GM19023 (cell line): ENCODE data around the gene MCCC2.
"Not testable (repeated sequence)": the region's sequence is repeated elsewhere in the genome, so short reads cannot be mapped to it uniquely, and the experiment has no call there.

Experiments
- ATAC-seq: cut with Tn5 transposase; IDR thresholded peaks from one replicate; pipeline ENCODE4 v1.9.1; 2021; ENCODE audit warnings: mild to moderate bottlenecking, moderate library complexity; ENCODE audit not compliant: unreplicated experiment

The MCCC2 gene

GRCh38 chr5:71586941-71587765 is at the start of gene MCCC2:
TSS of gene MCCC2 (plus strand) at chr5:71587340. CDS start at chr5:71587426, 86 bp downstream.
- ATAC-seq = peak; percentile 98

DNA sequence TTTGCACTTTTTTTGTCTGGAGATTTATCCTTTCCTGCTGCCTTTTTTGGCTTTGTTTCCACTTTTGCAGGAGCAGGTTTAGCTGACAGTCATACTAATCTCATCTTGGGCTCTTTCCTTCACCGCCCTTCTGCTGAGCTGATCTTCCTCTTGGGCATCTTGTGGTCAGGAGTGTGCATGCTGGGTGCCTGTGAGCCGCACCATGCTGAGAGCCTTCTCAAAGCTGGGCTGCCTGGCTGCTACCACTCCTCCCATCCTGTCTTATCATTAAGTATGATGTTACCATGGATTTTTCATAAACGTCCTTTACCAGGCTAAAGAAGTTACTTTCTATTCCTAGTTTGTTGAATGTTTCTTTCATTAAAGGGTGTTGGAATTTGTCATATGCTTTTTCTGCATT is 49.5 kb upstream of the MCCC2 start:
- no peak for ATAC-seq

DNA sequence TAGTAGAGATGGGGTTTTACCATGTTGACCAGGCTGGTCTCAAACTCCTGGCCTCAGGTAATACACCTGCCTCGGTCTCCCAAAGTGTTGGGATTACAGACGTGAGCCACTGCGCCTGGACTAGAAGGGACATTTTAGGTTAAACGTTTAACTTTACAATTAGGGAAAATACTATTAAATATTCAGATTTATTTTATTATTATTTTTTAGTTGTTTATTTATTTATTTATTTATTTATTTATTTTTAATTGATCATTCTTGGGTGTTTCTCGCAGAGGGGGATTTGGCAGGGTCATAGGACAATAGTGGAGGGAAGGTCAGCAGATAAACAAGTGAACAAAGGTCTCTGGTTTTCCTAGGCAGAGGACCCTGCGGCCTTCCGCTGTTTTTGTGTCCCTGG is 36.3 kb upstream of the MCCC2 start:
- ATAC-seq = not testable (repeated sequence)

DNA sequence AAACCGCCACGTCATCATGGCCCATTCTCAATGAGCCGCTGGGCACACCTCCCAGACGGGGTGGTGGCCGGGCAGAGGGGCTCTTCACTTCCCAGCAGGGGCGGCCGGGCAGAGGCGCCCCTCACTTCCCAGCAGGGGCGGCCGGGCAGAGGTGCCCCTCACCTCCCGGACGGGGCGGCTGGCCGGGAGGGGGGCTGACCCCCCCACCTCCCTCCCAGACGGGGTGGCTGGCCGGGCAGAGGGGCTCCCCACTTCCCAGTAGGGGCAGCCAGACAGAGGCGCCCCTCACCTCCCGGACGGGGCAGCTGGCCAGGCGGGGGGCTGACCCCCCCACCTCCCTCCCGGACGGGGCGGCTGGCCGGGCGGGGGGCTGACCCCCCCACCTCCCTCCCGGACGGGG is 35.6 kb upstream of the MCCC2 start:
- not testable (repeated sequence) for ATAC-seq

DNA sequence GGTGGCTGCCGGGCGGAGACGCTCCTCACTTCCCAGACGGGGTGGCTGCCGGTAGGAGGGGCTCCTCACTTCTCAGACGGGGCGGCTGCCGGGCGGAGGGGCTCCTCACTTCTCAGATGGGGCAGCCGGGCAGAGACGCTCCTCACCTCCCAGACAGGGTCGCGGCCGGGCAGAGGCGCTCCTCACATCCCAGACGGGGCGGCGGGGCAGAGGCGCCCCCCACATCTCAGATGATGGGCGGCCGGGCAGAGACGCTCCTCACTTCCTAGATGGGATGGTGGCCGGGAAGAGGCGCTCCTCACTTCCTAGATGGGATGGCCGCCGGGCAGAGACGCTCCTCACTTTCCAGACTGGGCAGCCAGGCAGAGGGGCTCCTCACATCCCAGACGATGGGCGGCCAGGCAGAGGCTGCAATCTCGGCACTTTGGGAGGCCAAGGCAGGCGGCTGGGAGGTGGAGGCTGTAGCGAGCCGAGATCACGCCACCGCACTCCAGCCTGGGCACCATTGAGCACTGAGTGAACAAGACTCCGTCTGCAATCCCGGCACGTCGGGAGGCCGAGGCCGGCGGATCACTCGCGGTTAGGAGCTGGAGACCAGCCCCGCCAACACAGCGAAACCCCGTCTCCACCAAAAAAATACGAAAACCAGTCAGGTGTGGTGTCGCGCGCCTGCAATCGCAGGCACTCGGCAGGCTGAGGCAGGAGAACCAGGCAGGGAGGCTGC is 35.0 kb upstream of the MCCC2 start:
- not testable (repeated sequence) for ATAC-seq

DNA sequence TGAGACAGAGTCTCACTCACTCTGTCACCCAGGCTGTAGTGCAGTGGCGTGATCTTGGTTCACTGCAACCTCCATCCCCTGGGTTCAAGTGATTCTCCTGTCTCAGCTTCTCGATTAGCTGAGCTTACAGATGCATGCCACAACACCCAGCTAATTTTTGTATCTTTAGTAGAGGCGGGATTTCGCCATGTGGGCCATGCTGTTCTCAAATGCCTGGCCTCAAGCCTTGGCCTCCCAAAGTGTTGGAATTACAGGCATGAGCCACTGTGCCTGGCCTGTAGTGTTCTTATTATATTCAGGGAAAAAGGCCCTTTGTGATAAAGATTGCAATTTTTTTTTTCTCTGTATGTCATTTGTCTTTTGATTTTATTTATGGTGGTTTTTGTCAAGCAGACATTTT is 24.0 kb upstream of the MCCC2 start:
- ATAC-seq = no peak

GRCh38 chr5:71564895-71565294 is 22.2 kb upstream of the MCCC2 start:
- ATAC-seq = no peak

- no peak for ATAC-seq
These were observed 17.2 kb upstream of the MCCC2 start for GRCh38 chr5:71569748-71570509.

- ATAC-seq = not testable (repeated sequence)
These were observed 15.3 kb upstream of the MCCC2 start for GRCh38 chr5:71571811-71572210.

GRCh38 chr5:71573591-71573990 is 13.5 kb upstream of the MCCC2 start:
- no peak for ATAC-seq

DNA sequence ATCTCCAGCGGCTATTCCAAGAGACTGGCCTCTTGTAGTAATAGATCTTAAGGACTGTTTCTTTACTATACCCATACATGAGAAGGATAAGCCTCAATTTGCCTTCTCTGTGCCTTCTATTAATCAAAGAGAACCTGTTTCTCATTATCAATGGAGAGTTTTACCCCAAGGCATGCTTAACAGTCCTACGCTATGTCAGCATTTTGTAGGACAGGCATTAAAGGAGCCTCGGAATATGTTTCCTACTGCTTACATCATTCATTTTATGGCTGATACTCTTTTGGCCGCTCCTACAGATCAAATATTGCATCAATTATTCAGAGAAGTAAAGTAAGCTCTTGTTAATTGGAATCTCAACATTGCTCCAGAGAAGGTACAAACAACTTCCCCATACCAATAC is 11.6 kb upstream of the MCCC2 start:
- ATAC-seq = not testable (repeated sequence)

DNA sequence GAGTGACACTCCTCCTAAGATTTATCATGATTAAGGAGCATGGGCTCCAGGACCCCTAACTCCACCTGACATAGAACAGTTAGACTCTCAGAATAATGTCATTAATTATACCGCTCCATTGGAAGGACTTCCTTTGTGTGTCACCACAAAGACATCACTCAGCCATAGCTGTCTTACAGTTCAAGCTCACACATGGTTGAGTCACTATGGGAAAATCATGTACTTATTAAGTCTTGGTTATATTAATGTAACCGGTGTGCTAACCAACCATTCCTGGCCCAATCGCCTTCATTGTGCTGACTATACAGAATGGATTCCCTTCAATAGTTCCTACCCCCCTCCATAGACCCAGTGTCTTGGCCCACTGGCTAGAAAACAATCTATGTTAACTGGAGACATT is 10.9 kb upstream of the MCCC2 start:
- no peak for ATAC-seq

GRCh38 chr5:71577839-71578238 is 9.3 kb upstream of the MCCC2 start:
- not testable (repeated sequence) for ATAC-seq

DNA sequence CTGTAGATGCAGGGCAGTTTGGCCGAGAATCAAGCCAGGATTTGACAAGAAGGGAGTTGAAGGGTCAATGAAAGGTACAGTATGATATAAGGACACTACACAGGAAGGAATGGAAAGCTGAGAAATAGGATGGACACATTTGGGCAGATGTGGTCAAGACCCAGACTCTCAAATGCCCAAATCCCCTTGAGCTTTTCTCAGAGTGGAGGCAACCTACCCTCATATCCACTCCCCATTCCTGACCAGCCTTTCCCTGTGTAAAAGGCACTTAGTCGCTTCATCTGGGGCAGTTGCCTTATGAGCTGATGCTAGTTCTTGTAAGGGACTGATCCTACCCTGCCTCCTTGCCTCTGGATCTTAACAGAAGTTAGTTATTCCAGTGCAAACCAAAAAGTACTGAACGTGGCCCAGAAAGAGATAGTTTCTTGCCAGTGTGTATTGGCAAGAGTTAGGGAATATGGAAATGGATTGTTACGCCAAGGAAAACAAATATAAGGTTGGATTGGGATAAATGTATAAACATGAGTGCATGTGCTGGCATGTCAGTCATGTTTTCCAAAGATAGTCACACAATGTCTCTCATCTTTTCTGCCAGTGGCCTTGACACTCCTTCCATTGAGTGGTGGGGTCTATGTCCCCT is 4.1 kb upstream of the MCCC2 start:
- no peak for ATAC-seq

DNA sequence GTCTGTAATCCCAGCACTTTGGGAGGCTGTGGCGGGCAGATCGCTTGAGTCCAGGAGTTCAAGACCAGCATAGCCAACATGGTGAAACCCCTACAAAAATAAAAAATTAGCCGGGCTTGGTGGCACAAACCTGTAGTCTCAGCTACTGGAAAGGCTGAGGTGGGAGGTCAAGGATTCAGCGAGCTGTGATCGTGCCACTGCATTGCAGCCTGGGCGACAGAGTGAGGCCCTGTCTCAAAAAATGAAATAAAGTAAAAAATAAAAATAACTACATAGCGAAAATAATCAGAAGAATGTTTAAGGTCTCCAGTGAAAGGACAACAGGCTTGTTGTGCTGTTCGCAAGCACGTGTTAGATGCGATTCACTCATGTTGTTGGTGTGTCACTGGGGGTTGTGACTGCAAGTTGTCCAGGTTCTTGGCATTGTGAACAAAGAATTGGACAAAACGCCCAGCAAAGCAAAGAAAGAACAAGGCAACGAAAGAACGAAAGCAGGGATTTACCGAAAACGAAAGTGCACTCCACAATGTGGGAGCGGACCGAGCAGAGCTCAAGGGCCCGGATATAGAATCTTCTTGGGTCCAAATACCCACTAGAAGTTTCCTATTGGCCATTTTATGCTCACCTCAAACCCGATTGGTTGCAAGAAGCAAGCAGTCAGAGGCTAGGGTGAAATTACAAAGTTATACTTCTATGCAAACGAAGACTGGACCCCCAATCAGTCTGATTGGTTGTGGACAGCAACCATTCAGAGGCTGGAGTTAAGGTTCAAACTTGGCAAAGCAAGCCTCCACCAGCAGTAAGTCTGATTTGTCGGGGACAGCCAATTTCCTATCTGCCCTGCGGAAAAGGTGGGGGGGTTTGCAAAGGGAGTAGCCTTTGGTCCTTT is 844 bp upstream of the MCCC2 start:
- ATAC-seq = peak; percentile 7

- ATAC-seq = peak; percentile 8
These were observed 809 bp downstream of the MCCC2 start for GRCh38 chr5:71587766-71588532.

GRCh38 chr5:71588533-71588885 is 1.4 kb downstream of the MCCC2 start:
- no peak for ATAC-seq

DNA sequence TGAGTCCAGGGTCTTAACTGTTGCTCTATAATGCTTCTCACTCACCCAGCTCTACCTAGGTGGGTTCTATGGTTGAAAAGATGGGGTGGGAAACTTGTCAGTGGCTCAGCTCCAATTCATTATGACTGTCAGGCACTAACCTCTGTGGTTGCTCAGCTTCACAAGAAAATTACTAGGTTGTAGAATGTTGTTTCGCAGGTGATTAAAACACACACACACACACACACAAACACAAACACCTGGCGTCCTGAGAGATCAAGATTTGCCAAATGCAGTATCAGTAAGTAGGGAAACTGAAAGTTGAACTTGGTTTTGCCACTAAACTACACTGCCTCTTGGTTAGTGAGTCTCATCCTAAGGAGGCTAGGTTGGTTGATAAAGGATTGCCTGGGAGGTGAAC is 2.8 kb downstream of the MCCC2 start:
- no peak for ATAC-seq

DNA sequence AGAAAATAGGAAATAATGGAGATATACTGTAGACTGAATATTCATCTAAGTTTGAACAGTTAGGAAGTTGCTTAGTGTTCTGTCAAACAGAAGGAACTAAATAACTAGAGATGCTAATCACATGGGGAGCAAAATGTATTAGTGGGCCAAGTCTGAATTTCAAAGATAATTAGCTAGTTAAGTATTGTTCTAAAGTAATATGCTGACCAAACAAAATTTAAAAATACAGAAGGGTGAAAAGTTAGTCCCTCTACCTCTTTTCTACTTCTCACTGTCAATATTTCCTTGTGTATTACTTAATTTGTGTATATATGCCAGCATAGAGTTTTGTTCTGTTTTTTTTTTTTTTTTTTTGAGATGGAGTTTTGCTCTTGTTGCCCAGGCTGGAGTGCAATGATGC is 4.0 kb downstream of the MCCC2 start:
- no peak for ATAC-seq
